Body of pancreas (tissue), 4 donors: ENCODE results near the gene PEAK1. TPM values are rescaled to one million over a fixed set of nuclear protein-coding genes. Genes with fewer than 3 reads are reported as not detected.

Experiments
- ATAC-seq: fragments of 150-250 bp; one replicate; pipeline ENCODE4 v1.9.1; 2016
- DNase-seq, 4 donors: peaks; one replicate each; pipeline ENCODE4 v3.0.0-alpha.2; 2019
- H3K27ac ChIP-seq, 4 donors: fragments of 200-600 bp; sonication (generic); 1 replicate in 3 of 4; 2 replicates in 1 of 4; pipeline versions ENCODE4 v1.5.1 to v1.6.1; 2016 to 2019; ENCODE audit warnings: mild to moderate bottlenecking in 1 of 4, mixed read lengths in 1 of 4, moderate library complexity in 1 of 4
- H3K27me3 ChIP-seq, 2 donors: fragments of 200-600 bp; sonication (generic); one replicate each; pipeline ENCODE4 v1.6.0; 2016; ENCODE audit warnings: mild to moderate bottlenecking in 1 of 2
- H3K36me3 ChIP-seq, 2 donors: fragments of 200-600 bp; sonication (generic); replicated peaks in 1 of 2; 2 replicates each; pipeline ENCODE4 v1.5.1; 2016; ENCODE audit warnings: low read depth in 2 of 2; ENCODE audit not compliant: insufficient read depth in 1 of 2
- H3K4me1 ChIP-seq: fragments of 200-600 bp; sonication (generic); one replicate; pipeline ENCODE4 v1.6.0; 2016
- H3K4me3 ChIP-seq, 2 donors: fragments of 200-600 bp; sonication (generic); 1 replicate in 1 of 2; 2 replicates in 1 of 2; pipeline ENCODE4 v1.5.1; 2016 to 2019
- H3K9me3 ChIP-seq, 3 donors: fragments of 200-600 bp; sonication (generic); 1 replicate in 2 of 3; 2 replicates in 1 of 3; pipeline ENCODE4 v1.5.1; 2016
- CTCF ChIP-seq, 7 experiments: fragments of 450-650 bp in 4 of 7; fragments of 200-600 bp in 3 of 7; sonication (generic) in 3 of 7; IDR thresholded peaks; one replicate each; pipeline ENCODE4 v1.5.1; 2016 to 2019; ENCODE audit warnings: antibody characterized with exemption in 7 of 7
- POLR2A ChIP-seq, 3 donors: fragments of 450-650 bp; IDR thresholded peaks; one replicate each; pipeline ENCODE4 v1.6.1; 2016; ENCODE audit warnings: antibody characterized with exemption in 3 of 3, mild to moderate bottlenecking in 2 of 3
- WGBS, 2 donors: methylation state at CpG; one replicate each; pipeline ENCODE4 v1.1.5; 2017; 5-methylcytosine and 5-hydroxymethylcytosine counted together
- intact Hi-C: fragments of 100-400 bp; cut with DNase I; formaldehyde crosslinking; loops from one replicate; pipeline ENCODE4 v1.15.1; 2023
- total RNA-seq, 2 donors: library from RNA; depleted of rRNA; stranded (reverse); fragments of >200 nt; gene quantifications; one replicate each; pipeline ENCODE4 v1.1.0, GENCODE V29; 2016

Gene PEAK1
- total RNA-seq, 2 donors from 2014 or later, result 12.5 to 13.2 TPM

- Histone ChIP-seq H3K27me3 (no peaks in the 10 kb centered on the region), H3K27ac (no peak overlapping the region), H3K9me3 (no peaks in the 10 kb centered on the region), H3K36me3 (no peaks in the 10 kb centered on the region), H3K4me1 (peaks cover 8% of the 10 kb centered on the region), H3K4me3 (no peak overlapping the region)
- ATAC-seq (no peak), DNase-seq (no peak)
- WGBS, 2 donors, result 7 to 23% methylated on average over 1 of the region's 1 CpG
- TF ChIP-seq CTCF (IDR thresholded peaks at IDR 0.05) (no peak), POLR2A (IDR thresholded peaks at IDR 0.05) (no peak)
- intact Hi-C loops, result no loop called here
These were observed 246.4 kb downstream of the PEAK1 start for GRCh38 chr15:77173487-77173886.

- H3K4me1 ChIP-seq, result peaks cover 10% of the 10 kb centered on the region
- no peak for ATAC-seq
- no peak overlapping the region for H3K4me3 ChIP-seq
- H3K27me3 ChIP-seq, result no peaks in the 10 kb centered on the region
- no peak overlapping the region for H3K27ac ChIP-seq
- 92 to 93% methylated on average over 2 of the region's 2 CpGs for WGBS, 2 donors
- intact Hi-C loops, result no loop called here
- H3K36me3 ChIP-seq, result no peaks in the 10 kb centered on the region
- TF ChIP-seq CTCF (IDR thresholded peaks at IDR 0.05) (no peak), POLR2A (IDR thresholded peaks at IDR 0.05) (no peak)
- H3K9me3 ChIP-seq, result no peaks in the 10 kb centered on the region
- DNase-seq, result no peak
These were observed 248.5 kb downstream of the PEAK1 start for GRCh38 chr15:77171221-77171967.

GRCh38 chr15:77168616-77169015 lies 251.3 kb downstream of the PEAK1 start:
- WGBS, 2 donors, result 89 to 90% methylated on average over 3 of the region's 3 CpGs
- Histone ChIP-seq H3K9me3 (no peaks in the 10 kb centered on the region), H3K36me3 (no peaks in the 10 kb centered on the region), H3K4me3 (no peak overlapping the region), H3K4me1 (peaks cover 34% of the 10 kb centered on the region), H3K27me3 (no peaks in the 10 kb centered on the region), H3K27ac (no peak overlapping the region)
- TF ChIP-seq POLR2A (IDR thresholded peaks at IDR 0.05) (no peak), CTCF (IDR thresholded peaks at IDR 0.05) (no peak)
- intact Hi-C loops, result no loop called here
- DNase-seq (no peak), ATAC-seq (no peak)

GRCh38 chr15:77168141-77168540 lies 251.8 kb downstream of the PEAK1 start:
- WGBS, 2 donors, result 72 to 86% methylated on average over 5 of the region's 5 CpGs
- TF ChIP-seq POLR2A (IDR thresholded peaks at IDR 0.05) (no peak), CTCF (IDR thresholded peaks at IDR 0.05) (no peak)
- Histone ChIP-seq H3K27ac (no peak overlapping the region), H3K36me3 (no peaks in the 10 kb centered on the region), H3K4me3 (no peak overlapping the region), H3K27me3 (no peaks in the 10 kb centered on the region), H3K4me1 (peaks cover 34% of the 10 kb centered on the region), H3K9me3 (no peaks in the 10 kb centered on the region)
- ATAC-seq (no peak), DNase-seq (no peak)
- intact Hi-C loops, result no loop called here

GRCh38 chr15:77167406-77167805 lies 252.5 kb downstream of the PEAK1 start:
- no peaks in the 10 kb centered on the region for H3K27me3 ChIP-seq
- no peak overlapping the region for H3K27ac ChIP-seq
- H3K9me3 ChIP-seq, result no peaks in the 10 kb centered on the region
- peaks cover 41% of the 10 kb centered on the region for H3K4me1 ChIP-seq
- intact Hi-C loops, result no loop called here
- H3K4me3 ChIP-seq, result no peak overlapping the region
- no peak for DNase-seq
- TF ChIP-seq CTCF (IDR thresholded peaks at IDR 0.05) (no peak), POLR2A (IDR thresholded peaks at IDR 0.05) (no peak)
- WGBS, 2 donors, result 86% methylated on average over 3 of the region's 3 CpGs
- ATAC-seq, result no peak
- H3K36me3 ChIP-seq, result no peaks in the 10 kb centered on the region
